GM18868 (cell line): ENCODE results near the gene MDH1.
"Not testable (repeated sequence)": the region's sequence is repeated elsewhere in the genome, so short reads cannot be mapped to it uniquely, and the experiment has no call there.

Source experiments
- ATAC-seq: cut with Tn5 transposase; IDR thresholded peaks from one replicate; pipeline ENCODE4 v1.9.1; 2021; ENCODE audit warnings: mild to moderate bottlenecking, moderate library complexity; ENCODE audit not compliant: unreplicated experiment

MDH1 gene

GRCh38 chr2:63588385-63589147 is at the start of gene MDH1, which contains the start of gene WDPCP:
MDH1 (plus strand) TSS chr2:63588963; CDS start chr2:63589044, 81 bp downstream.
WDPCP (minus strand) TSS chr2:63588477; CDS start chr2:63588271, 206 bp downstream.
- peak; percentile 84 for ATAC-seq

DNA sequence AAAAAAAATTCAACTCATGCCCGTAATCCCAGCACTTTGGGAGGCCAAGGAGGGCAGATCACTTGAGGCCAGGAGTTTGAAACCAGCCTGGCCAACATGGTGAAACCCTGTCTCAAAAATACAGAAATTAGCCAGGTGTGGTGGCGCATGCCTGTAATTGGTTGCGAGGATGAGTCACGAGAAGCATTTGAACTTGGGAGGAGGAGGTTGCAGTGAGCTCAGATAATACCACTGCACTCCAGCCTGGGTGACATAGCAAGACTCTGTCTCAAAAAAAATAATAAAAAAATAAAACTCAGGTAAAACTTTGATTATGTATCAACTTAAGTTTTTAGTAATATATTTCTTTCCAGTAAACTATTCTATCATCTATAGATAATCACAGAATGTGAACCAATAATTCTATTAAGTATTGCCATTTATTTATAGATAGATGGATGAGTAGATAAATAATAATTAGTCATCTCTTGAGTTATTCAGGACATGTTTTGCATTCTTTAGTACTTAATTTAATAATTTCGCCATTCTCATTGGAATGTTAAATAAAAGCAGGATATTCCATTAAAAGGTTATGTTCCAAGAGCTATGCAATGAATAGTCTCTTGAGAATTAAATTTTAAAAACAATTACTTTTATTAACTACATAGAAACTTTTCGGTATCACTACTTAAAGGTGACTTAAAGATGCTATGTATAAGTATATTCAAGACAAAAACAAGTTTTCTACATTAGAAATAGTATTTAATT is 49.2 kb upstream of the MDH1 start:
- no peak for ATAC-seq

DNA sequence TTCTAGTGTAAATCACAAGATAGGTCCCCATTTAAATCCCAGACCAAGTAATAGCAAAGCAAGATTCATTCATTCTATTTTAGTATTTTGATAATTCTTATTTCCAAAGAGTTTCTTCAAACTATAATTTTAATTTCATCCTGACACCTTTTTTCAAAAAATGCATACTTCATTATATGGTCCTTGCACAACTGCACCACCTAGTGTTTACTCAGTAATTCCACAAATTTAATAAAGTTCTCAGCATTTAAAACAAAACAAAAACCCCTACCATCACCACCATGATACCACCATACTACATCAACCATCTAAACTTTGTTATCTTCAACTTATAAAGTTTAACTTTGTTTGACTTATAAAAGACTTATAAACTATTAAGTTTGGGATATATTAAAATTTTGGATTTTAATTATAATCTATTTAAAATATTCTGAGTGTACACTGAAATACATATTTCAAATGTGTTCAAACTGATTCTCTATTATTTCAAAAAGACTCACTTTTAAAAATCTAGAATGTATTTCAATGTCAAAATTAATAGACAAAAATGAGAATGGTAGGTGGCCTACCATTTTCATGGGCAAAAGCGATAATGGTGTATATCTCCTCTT is 44.6 kb upstream of the MDH1 start:
- no peak for ATAC-seq

GRCh38 chr2:63545023-63545422 is 43.7 kb upstream of the MDH1 start:
- ATAC-seq: no peak

DNA sequence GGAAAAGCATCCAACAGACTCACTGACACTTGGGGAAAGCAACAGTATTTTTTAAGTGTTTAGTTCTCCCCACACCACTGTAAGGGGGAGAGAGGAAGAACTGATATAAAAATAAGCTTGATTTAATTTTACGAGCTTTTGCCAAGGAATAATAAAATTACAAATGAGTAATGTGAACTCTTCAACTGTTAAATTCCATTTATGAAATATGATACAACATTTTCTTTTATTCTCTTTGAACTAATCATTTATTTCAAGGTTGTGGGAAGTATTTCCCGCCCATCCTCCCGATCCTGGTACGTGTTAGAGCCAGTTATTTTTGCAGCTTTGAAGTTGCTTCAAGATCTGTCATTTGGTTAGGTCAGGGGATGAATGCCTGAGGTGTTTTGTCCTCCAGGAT is 35.7 kb upstream of the MDH1 start:
- no peak for ATAC-seq

DNA sequence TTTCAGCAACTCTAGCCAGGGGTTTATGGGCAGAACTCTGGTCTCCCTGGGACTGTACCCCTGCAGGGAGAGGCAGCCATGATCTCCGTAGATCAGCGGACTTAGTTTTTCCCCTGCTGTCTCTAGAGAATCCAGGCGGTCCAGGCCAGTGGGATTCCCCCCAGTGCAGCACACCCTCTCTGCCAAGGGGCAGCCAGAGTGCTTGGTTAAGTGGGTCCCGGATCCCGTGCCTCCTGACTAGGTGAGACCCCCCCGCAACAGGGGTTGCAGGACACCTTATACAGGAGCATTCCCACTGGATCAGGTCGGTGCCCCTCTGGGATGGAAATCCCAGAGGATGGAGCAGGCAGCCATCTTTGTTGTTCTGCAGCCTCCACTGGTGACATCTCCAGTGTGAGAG is 33.5 kb upstream of the MDH1 start:
- ATAC-seq: no peak

DNA sequence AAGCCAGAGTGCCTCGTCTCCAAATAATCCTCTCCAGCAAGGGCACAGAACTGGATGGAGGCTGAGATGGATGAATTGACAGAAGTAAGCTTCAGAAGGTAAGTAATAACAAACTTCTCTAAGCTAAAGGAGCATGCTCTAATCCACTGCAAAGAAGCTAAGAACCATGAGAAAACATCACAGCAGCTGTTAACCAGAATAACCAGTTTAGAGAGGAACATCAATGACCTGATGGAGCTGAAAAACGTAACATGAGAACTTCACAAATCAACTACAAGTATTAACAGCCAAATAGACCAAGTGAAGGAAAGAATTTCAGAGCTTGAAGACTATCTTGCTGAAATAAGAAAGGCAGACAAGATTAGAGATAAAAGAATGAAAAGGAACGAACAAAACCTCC is 32.8 kb upstream of the MDH1 start:
- ATAC-seq: no peak

DNA sequence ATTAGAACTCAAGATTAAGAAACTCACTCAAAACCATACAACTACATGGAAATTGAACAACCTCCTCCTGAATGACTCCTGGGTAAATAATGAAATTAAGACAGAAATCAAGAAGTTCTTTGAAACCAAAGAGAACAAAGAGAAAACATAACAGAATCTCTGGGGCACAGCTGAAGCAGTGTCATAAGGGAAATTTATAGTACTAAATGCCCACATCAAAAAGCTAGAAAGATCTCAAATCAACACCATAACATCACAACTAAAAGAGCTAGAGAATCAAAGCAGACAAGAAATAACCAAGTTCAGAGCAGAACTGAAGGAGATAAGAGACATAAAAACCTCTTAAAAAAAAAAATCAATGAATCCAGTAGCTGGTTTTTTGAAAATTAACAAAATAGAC is 30.9 kb upstream of the MDH1 start:
- not testable (repeated sequence) for ATAC-seq

DNA sequence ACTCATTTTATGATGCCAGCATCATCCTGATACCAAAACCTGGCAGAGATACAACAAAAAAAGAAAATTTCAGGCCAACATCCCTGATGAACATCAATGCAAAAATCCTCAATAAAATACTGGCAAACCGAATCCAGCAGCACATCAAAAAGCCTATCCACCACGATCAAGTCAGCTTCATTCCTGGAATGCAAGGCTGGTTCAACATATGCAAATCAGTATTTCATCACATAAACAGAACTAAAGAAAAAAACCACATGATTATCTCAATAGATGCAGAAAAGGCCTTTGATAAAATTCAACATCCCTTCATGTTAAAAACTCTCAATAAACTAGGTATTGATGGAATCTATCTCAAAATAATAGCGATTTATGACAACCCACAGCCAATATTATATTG is 29.8 kb upstream of the MDH1 start:
- not testable (repeated sequence) for ATAC-seq

- no peak for ATAC-seq
These were observed 26.0 kb upstream of the MDH1 start for GRCh38 chr2:63562751-63563150.

GRCh38 chr2:63569740-63570139 is 19.0 kb upstream of the MDH1 start:
- ATAC-seq: peak; percentile 89

- no peak for ATAC-seq
These were observed 17.5 kb upstream of the MDH1 start for GRCh38 chr2:63571291-63571690.

- ATAC-seq: no peak
These were observed 16.8 kb upstream of the MDH1 start for GRCh38 chr2:63572001-63572400.

DNA sequence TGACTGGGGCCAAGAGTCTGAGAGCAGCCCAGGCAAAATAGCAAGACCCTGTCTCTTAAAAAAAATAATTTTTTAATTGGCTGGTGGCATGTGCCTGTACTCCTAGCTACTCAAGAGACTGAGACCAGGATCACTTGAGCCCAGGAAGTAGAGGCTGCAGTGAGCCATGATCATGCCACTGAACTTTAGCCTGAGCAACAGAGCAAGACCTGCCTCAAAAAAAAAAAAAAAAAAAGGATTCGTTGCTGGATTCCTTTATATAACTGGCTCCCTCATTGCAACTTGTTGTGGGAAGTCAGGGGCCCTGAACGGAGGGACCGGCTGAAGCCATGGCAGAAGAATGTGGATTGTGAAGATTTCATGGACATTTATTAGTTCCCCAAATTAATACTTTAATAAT is 15.7 kb upstream of the MDH1 start:
- not testable (repeated sequence) for ATAC-seq

DNA sequence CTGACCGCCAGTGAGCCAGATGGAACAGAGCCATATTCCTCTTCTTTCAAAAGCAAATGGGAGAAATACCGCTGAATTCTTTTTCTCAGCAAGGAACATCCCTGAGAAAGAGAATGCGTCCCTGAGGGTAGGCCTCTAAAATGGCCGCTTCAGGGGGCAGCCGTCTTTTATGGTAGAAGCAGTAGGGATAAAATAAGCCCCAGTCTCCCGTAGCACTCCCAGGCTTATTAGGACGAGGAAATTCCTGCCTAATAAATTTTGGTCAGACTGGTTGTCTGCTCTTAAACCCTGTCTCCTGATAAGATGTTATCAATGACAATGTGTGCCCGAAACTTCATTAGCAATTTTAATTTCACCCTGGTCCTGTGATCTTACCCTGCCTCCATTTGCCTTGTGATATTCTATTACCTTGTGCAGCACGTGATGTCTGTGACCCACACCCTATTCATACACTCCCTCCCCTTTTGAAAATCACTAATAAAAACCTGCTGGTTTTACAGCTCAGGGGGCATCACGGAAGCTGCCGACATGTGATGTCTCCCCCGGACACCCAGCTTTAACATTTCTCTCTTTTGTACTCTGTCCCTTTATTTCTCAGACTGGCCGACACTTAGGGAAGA is 14.9 kb upstream of the MDH1 start:
- ATAC-seq: not testable (repeated sequence)

DNA sequence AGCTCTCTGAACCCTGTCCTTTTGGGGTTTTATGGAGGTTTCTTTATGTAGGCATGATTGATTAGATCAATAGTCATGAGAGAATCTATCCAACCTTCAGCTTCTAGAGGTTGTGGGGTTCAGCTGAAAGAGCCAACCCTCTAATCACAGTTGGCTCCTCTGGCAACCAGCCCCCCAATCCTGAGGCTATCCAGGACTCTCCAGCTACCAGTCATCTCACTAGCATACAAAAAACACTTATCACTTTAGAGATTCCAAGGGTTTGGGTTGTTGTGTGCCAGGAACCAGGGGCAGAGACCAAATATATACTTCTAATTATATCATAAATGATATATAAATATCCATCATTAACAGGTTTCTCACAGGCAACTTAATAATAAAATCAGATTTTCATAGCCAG is 12.2 kb upstream of the MDH1 start:
- ATAC-seq: no peak

DNA sequence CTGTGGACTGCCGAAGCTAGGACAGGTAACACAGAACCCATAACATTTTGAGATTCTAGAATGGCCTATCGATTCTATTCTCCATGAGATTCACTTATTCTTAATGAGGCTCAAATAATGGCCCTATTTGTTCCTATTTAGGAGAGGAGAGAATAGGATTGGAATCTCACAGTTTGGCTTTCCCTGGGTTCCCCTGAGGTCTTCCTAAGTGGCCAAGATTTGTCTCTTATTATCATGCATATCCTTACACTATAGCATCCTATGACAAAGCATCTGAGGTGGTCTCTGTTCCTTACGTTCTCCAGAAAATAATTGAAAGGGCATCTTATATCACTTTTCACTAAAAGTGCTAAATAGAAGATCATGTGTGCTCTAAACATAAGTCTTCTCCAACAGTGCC is 10.0 kb upstream of the MDH1 start:
- no peak for ATAC-seq

DNA sequence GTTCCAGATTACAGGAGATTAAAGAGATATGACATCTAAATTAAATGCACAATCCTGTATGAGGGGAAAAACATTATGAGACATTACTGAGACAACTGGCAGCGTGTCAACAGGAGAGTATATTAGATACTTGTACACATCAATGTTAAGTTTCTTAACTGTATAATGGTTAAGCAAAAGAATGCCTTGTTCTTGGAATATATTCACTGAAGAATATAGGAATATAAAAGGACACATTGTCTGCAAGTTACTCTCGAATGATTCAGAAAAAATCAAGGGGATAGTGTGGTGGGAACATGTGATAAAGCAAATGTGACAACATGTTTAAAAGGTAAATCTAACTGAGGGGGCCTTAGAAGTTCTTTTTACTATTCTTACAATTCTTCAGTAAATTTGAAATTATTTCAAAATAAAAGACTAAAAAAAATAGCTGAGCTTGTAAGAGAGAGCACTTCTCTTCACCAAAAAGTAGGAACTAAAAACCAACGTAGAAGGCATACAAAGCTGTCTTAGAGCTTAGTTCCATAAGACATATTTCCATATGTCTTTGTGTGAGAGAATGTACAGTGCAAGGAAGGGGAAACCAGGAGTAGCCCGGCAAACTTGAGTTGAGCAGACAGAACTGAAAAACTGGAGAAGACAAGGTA is 8.0 kb upstream of the MDH1 start:
- no peak for ATAC-seq

DNA sequence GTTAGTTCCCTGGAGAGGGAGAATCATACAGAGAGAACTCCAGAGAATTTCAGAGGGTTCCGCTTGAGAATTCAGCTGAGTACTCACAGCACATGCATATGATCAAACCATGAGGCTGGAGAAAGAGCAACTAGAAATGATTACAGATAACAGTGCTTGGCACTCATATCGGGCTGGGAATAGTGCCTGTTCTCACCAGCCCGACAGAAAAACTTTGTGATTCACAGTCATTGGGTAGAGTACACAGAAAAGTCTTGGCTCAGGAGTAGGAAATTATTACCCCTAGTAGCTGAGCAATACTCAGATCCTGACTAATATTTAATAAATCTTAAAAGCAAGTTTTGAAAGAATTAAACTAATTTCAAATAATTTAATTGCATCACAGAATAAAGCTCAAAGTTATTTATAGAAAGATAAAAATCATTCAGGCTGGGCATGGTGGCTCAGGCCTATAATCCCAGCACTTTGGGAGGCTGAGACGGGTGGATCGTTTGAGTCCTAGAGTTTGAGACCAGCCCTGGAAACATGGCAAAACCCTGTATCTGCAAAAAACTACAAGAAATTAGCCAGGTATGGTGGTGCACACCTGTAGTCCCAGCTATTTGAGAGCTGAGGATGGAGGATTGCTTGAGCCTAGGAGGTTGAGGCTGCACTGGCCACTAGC is 7.3 kb upstream of the MDH1 start:
- no peak for ATAC-seq

DNA sequence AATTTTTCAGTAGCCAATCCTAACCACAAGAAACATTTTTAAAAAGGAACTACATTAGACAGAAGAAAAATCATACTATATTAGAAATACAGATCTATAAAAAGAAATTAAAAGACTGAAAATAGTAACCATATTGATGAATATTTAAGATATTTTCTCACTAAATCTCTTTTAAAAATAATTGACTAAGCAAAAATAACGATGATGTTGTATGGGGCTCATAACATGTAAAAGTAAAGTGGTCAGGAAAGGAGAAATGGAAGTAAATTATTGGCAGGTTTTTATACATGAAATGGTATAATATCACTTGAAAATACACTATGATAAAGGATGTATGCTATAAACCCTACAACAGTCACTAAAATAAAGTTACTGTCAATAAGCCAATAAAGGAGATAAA is 5.9 kb upstream of the MDH1 start:
- ATAC-seq: no peak
